RWPE2 (cell line): Measurements from ENCODE around the gene SEMA5A.

Source experiments
- ATAC-seq: fragments of 200-7000 bp; cut with Tn5 transposase; 3 replicates; pipeline ENCODE4 v1.9.1; 2021; ENCODE audit warnings: low read depth
- DNase-seq: peaks from one replicate; pipeline ENCODE4 v3.0.0-alpha.2; 2020; ENCODE audit warnings: low spot score
- H3K27ac ChIP-seq: fragments of 450-650 bp; 2 replicates; pipeline ENCODE4 v1.5.1; 2017; ENCODE audit warnings: mild to moderate bottlenecking; ENCODE audit not compliant: poor library complexity, severe bottlenecking
- H3K27me3 ChIP-seq: fragments of 250-450 bp; sonication (Bioruptor Pico); 2 replicates; pipeline ENCODE4 v1.5.1; 2021; ENCODE audit warnings: mild to moderate bottlenecking, moderate library complexity; ENCODE audit not compliant: insufficient read depth, poor library complexity, severe bottlenecking
- H3K36me3 ChIP-seq: fragments of 250-450 bp; sonication (Bioruptor Pico); 2 replicates; pipeline ENCODE4 v1.5.1; 2020; ENCODE audit warnings: low read depth, mild to moderate bottlenecking, moderate library complexity
- H3K4me1 ChIP-seq: fragments of 250-450 bp; sonication (Bioruptor Pico); 2 replicates; pipeline ENCODE4 v1.5.1; 2021; ENCODE audit warnings: mild to moderate bottlenecking, moderate library complexity; ENCODE audit not compliant: insufficient read depth, poor library complexity, severe bottlenecking
- H3K4me3 ChIP-seq: fragments of 250-450 bp; sonication (Bioruptor Pico); 2 replicates; pipeline ENCODE4 v1.5.1; 2021; ENCODE audit warnings: mild to moderate bottlenecking, moderate library complexity; ENCODE audit not compliant: severe bottlenecking
- H3K9me3 ChIP-seq: fragments of 250-450 bp; sonication (Bioruptor Pico); 2 replicates; pipeline ENCODE4 v1.5.1; 2021; ENCODE audit warnings: mild to moderate bottlenecking, moderate library complexity; ENCODE audit not compliant: severe bottlenecking
- TF ChIP-seq, protein P1 (sequence below): fragments of 450-650 bp; IDR thresholded peaks from one replicate; pipeline ENCODE4 v1.5.1; 2017; ENCODE audit warnings: mild to moderate bottlenecking, moderate library complexity; ENCODE audit not compliant: poor library complexity, severe bottlenecking

The SEMA5A gene

DNA sequence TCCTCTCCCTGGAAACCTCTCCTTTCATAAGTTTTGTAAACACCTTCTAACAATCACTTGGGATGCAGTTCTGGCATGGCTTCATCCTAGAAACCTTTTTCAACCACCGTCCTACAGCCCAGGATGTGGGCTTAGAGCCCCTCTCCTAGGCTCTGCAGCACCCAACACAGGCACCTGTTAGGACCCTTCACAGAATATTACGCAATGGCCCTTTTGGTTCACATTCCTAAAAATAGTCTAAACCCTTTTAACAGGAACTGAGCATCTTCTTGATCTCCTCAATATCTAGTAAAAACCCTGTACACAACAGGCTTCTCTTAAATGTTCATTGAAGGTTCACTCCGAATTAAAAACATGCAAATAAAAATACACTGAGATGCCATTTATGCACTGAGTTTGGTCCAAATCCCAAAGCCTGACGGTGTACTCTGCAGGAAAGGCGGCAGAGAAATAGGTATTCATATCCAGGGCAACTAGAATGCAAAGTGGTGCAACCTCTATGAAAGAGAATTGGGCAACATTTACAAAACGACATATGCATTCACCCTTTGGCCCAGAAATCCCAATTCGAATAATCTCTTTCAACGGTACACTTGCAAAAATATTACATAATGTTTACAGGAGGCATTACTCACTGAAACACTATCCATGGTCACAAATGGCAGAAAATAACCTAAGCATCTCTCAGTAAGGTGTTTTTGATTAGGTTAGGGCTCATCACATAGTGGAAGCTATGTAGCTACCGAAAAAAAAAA lies 169.3 kb downstream of the SEMA5A start:
- Histone ChIP-seq H3K4me3 (no peak overlapping the region), H3K27me3 (no peaks in the 10 kb centered on the region), H3K27ac (peak overlapping the region; percentile 12), H3K9me3 (no peaks in the 10 kb centered on the region), H3K4me1 (peaks cover 36% of the 10 kb centered on the region), H3K36me3 (no peaks in the 10 kb centered on the region)
- TF ChIP-seq, protein P1, sequence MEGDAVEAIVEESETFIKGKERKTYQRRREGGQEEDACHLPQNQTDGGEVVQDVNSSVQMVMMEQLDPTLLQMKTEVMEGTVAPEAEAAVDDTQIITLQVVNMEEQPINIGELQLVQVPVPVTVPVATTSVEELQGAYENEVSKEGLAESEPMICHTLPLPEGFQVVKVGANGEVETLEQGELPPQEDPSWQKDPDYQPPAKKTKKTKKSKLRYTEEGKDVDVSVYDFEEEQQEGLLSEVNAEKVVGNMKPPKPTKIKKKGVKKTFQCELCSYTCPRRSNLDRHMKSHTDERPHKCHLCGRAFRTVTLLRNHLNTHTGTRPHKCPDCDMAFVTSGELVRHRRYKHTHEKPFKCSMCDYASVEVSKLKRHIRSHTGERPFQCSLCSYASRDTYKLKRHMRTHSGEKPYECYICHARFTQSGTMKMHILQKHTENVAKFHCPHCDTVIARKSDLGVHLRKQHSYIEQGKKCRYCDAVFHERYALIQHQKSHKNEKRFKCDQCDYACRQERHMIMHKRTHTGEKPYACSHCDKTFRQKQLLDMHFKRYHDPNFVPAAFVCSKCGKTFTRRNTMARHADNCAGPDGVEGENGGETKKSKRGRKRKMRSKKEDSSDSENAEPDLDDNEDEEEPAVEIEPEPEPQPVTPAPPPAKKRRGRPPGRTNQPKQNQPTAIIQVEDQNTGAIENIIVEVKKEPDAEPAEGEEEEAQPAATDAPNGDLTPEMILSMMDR = no peak
- ATAC-seq = peak; percentile 84
- DNase-seq = no peak

DNA sequence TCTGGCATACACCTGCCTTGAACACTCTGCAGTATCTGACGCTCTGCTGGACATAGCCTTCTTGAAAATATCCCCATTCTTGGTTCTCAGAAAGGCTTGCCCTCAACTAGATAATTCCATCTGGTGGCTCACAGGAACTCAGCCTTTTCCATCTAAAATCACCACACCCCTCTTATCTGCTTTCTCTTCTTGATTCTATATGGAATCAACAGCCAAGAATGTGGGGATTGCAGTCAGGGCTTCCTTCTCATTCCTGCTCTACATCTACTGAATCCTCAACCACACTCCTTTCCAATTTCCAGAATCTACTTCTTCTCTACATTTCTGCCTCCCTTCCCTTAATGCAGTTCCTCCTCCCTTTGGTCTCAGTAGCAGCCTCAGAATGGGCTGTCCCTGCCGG lies 170.1 kb downstream of the SEMA5A start:
- H3K27me3 ChIP-seq = no peaks in the 10 kb centered on the region
- H3K4me3 ChIP-seq = no peak overlapping the region
- H3K36me3 ChIP-seq = no peaks in the 10 kb centered on the region
- TF ChIP-seq, protein P1 = no peak
- peak overlapping the region; percentile 12 for H3K27ac ChIP-seq
- H3K9me3 ChIP-seq = no peaks in the 10 kb centered on the region
- DNase-seq (no peak), ATAC-seq (no peak)
- H3K4me1 ChIP-seq = peaks cover 34% of the 10 kb centered on the region

DNA sequence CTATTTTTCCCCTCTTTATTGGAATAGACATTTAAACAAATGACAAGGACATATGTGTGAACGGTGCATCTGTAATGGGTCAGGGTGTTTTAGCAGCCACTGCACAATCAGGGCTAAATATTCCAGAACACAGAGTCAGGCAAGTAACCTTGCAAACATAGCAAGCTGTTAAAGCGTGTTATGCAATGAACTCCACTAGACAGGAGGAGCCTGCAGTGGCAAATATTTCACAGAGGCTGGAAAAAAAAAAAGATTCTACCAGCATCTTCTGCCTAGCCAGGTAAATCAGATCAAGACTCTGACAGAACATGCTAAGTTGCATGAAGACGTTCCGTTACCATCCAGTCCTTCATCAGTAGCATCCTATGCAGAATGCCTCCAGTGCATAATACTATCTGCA lies 171.8 kb downstream of the SEMA5A start:
- no peak for ATAC-seq
- H3K4me1 ChIP-seq = peaks cover 25% of the 10 kb centered on the region
- no peak for DNase-seq

DNA sequence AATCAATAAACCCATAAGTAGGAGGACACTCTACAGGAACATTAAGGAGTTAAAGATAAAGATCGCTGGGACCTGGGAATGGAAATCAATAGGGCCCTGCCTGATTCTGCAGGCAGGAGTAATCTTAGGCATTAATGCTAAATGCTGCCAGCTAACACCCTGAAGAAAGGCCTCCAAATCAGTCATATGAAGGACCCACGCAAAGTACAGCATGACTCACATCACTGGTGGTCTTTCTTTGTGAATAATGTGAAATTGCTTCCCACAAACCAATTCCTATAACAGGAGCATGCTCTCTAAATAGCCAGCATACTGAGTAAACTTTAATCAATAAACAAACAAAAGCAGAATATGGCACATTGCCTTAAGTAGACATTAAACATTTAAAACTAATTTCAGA lies 172.3 kb downstream of the SEMA5A start:
- TF ChIP-seq, protein P1 = no peak

More for the DNA sequence above, 171.8 kb downstream of the SEMA5A start:
- Histone ChIP-seq H3K9me3 (no peaks in the 10 kb centered on the region), H3K27me3 (no peaks in the 10 kb centered on the region), H3K4me3 (no peak overlapping the region), H3K36me3 (no peaks in the 10 kb centered on the region), H3K27ac (no peak overlapping the region)
- TF ChIP-seq, protein P1 = no peak

DNA sequence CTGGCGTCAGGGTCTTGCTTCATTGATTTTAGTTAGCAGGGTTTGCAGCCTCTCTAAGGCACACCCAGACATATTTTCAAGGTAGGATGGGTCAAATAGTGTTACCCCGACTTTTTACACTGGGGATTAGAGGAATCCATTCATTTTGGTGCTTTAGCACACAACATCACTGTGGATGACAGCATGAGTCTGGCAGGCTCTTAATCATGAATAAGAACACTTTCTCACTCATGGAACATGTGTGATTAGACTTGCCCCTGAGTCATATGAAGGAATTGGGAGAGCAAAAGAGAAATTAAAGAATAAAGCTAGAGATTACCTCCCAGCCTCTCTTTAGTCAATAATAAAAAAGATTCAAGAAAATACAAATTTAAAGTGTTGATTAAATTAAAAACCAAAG lies 175.6 kb downstream of the SEMA5A start:
- peaks cover 10% of the 10 kb centered on the region for H3K4me1 ChIP-seq
- TF ChIP-seq, protein P1 = no peak

More for the DNA sequence above, 172.3 kb downstream of the SEMA5A start:
- Histone ChIP-seq H3K4me3 (no peak overlapping the region), H3K27ac (no peak overlapping the region), H3K9me3 (no peaks in the 10 kb centered on the region), H3K27me3 (no peaks in the 10 kb centered on the region), H3K4me1 (peaks cover 25% of the 10 kb centered on the region), H3K36me3 (no peaks in the 10 kb centered on the region)
- DNase-seq (no peak), ATAC-seq (no peak)

More for the DNA sequence above, 175.6 kb downstream of the SEMA5A start:
- Histone ChIP-seq H3K9me3 (no peaks in the 10 kb centered on the region), H3K36me3 (no peaks in the 10 kb centered on the region), H3K27me3 (no peaks in the 10 kb centered on the region), H3K27ac (peak overlapping the region; percentile 24), H3K4me3 (no peak overlapping the region)
- ATAC-seq (peak; percentile 96), DNase-seq (no peak)
